NB4 (cell line): ENCODE measurements around the gene GLB1L3.

Experiments used
- DNase-seq: peaks from one replicate; pipeline ENCODE4 v3.0.0; 2010; ENCODE audit warnings: low read depth
- H3K4me3 ChIP-seq: one replicate; pipeline ENCODE4 v1.5.1; 2011; ENCODE audit warnings: mild to moderate bottlenecking, low read depth, low read length, moderate library complexity
- CTCF ChIP-seq: IDR thresholded peaks from one replicate; pipeline ENCODE4 v1.5.1; 2012; ENCODE audit warnings: low read depth, low read length
- MAX ChIP-seq: IDR thresholded peaks from 2 replicates; pipeline ENCODE4 v1.6.1; 2011; ENCODE audit warnings: low read depth, low read length
- MYC ChIP-seq: IDR thresholded peaks from 2 replicates; pipeline ENCODE4 v1.6.1; 2011; ENCODE audit warnings: low read depth, low read length
- POLR2A ChIP-seq: IDR thresholded peaks from 2 replicates; pipeline ENCODE4 v1.6.1; 2011; ENCODE audit warnings: mild to moderate bottlenecking; ENCODE audit not compliant: insufficient read length; ENCODE audit errors: extremely low read depth

Gene GLB1L3

GRCh38 chr11:134287561-134287960, 11.4 kb downstream of the GLB1L3 start:
- TF ChIP-seq MAX (no peak), CTCF (no peak), POLR2A (no peak), MYC (no peak)
- H3K4me3 ChIP-seq = no peak overlapping the region
- DNase-seq = no peak

- no peak for TF ChIP-seq POLR2A
- no peak for TF ChIP-seq MYC
- TF ChIP-seq MAX = no peak
- no peak for TF ChIP-seq CTCF
- H3K4me3 ChIP-seq = no peak overlapping the region
- no peak for DNase-seq
These were observed 12.3 kb downstream of the GLB1L3 start for GRCh38 chr11:134288486-134288885.

- no peak overlapping the region for H3K4me3 ChIP-seq
- no peak for DNase-seq
- no peak for TF ChIP-seq MYC
- TF ChIP-seq MAX = no peak
- no peak for TF ChIP-seq POLR2A
- TF ChIP-seq CTCF = no peak
These were observed 13.0 kb downstream of the GLB1L3 start for GRCh38 chr11:134289167-134289566.

- no peak overlapping the region for H3K4me3 ChIP-seq
- DNase-seq = no peak
- no peak for TF ChIP-seq CTCF
- TF ChIP-seq MAX = no peak
- no peak for TF ChIP-seq POLR2A
- no peak for TF ChIP-seq MYC
These were observed 13.6 kb downstream of the GLB1L3 start for GRCh38 chr11:134289789-134290188.

GRCh38 chr11:134290646-134291045, 14.5 kb downstream of the GLB1L3 start:
- TF ChIP-seq POLR2A (no peak), MAX (no peak), MYC (no peak), CTCF (no peak)
- no peak overlapping the region for H3K4me3 ChIP-seq

GRCh38 chr11:134291196-134291595, 15.0 kb downstream of the GLB1L3 start:
- TF ChIP-seq CTCF (no peak), MAX (no peak), MYC (no peak), POLR2A (no peak)
- no peak for DNase-seq
- no peak overlapping the region for H3K4me3 ChIP-seq

More at GRCh38 chr11:134290646-134291045, 14.5 kb downstream of the GLB1L3 start:
- DNase-seq = no peak
